AG08395 (cell line): ENCODE data around the gene SPECC1.
"Not testable (repeated sequence)": the region's sequence is repeated elsewhere in the genome, so short reads cannot be mapped to it uniquely, and the experiment has no call there.

Experiments
- DNase-seq: peaks from one replicate; pipeline ENCODE4 v3.0.0; 2012; ENCODE audit warnings: mixed read lengths, low spot score

SPECC1 gene

GRCh38 chr17:20010936-20011335, 1.8 kb downstream of the SPECC1 start:
- DNase-seq: no peak

DNA sequence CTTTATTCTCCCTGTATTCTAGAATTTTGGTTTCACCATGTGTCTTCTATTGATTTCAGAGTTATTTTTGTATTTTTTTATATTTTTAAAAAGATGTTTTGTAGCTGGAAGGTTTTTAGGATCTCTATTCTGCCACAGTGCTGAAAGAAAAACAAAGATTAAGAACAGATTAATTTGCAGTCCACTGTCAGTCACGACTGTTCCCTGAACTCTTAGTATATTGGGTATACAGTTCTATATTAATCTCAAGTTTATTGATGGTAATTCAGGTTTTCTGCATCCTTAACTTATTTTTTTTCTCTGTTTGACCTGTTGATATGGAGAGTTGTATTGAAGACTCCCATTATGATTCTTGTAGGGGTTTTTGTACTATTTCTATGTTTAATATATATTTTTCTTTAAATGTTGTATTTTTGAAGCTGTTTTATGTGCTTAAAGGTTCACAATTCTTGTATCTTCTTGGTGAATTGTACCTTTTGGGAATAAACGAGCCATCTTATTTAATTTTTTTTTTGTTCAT, 2.9 kb downstream of the SPECC1 start:
- no peak for DNase-seq

DNA sequence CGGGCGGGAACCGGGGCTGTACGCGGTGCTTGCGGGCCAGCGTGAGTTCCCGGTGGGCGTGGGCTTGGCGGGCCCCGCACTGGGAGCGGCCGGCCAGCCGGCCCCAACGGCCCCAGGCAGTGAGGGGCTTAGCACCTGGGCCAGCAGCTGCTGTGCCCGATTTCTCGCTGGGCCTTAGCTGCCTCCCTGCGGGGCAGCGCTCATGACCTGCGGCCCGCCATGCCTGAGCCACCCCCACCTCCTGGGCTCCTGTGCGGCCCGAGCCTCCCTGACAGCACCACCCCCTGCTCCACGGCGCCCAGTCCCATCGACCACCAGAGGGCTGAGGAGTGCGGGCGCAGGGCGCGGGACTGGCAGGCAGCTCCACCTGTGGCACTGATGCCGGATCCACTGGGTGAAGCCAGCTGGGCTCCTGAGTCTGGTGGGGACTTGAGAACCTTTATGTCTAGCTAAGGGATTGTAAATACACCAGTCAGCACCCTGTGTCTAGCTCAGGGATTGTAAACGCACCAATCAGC, 7.4 kb downstream of the SPECC1 start:
- DNase-seq: not testable (repeated sequence)

- no peak for DNase-seq
Observed at GRCh38 chr17:20022701-20023100, 13.5 kb downstream of the SPECC1 start.

- no peak for DNase-seq
Observed at GRCh38 chr17:20026960-20027359, 17.8 kb downstream of the SPECC1 start.

DNA sequence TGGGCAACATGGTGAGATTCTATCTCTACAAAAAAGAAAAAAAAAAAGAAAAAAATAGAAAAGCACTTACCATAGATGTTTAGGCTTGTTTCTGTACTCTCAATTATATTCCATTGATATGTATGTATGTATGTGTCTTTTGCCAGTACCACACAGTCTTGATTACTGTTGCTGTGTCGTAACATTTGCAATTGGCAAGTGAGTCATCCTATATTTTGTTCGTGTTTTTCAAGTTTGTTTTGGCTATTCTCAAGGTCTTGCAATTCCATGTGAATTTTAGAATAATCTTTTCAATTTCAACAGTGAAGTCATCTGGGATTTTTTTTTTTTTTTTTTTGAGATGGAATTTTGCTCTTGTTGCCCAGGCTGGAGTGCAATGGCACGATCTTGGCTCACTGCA, 19.3 kb downstream of the SPECC1 start:
- DNase-seq: no peak

- no peak for DNase-seq
Observed at GRCh38 chr17:20032636-20033035, 23.5 kb downstream of the SPECC1 start.

- no peak for DNase-seq
Observed at GRCh38 chr17:20033415-20033814, 24.3 kb downstream of the SPECC1 start.

- no peak for DNase-seq
Observed at GRCh38 chr17:20035501-20035900, 26.3 kb downstream of the SPECC1 start.

- DNase-seq: not testable (repeated sequence)
Observed at GRCh38 chr17:20037286-20037685, 28.1 kb downstream of the SPECC1 start.

GRCh38 chr17:20039037-20039436, 29.9 kb downstream of the SPECC1 start:
- no peak for DNase-seq

- DNase-seq: no peak
Observed at GRCh38 chr17:20040216-20040615, 31.1 kb downstream of the SPECC1 start.

DNA sequence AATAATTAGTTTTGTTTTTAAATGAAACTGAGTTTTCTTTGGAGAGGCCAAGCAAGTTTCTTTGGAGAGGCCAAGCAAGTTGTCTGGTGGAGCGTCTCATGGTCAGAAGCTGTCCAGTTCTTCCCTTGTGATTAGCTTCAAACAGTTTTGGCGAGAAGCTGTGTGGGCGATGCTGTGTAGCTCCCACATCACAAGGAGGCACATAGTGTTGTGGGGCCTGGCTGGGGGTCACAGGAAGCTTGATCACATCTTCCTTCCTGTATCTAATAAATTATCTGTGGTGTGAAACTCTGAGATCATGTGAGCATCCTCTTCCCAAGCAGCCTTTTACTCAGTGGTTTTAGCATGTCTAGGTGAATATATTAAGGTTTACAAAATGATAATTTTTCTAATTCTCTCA, 33.9 kb downstream of the SPECC1 start:
- DNase-seq: no peak

DNA sequence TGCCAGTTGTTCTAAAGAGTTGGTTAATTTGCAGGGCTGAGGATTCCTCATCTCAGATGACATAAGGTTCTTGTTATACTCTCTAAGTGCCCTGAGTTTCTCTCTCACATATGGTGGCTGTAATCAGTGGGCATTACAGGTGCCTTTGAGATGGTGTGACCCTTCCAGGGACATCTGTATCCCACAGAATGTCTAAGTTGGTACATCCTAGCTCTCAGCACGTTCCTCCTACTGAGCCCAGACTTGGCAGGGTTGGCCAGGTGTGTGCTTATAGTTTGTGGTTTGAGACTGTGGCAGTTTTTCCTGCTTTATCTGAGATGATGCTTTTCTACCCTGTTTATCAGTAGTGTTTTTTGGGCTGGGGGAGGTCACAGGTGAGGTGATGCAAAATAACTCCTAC, 36.3 kb downstream of the SPECC1 start:
- DNase-seq: no peak

GRCh38 chr17:20046629-20047028, 37.5 kb downstream of the SPECC1 start:
- DNase-seq: no peak

GRCh38 chr17:20051624-20052023, 42.5 kb downstream of the SPECC1 start:
- no peak for DNase-seq

GRCh38 chr17:20053361-20053964, 44.3 kb downstream of the SPECC1 start:
- DNase-seq: no peak

DNA sequence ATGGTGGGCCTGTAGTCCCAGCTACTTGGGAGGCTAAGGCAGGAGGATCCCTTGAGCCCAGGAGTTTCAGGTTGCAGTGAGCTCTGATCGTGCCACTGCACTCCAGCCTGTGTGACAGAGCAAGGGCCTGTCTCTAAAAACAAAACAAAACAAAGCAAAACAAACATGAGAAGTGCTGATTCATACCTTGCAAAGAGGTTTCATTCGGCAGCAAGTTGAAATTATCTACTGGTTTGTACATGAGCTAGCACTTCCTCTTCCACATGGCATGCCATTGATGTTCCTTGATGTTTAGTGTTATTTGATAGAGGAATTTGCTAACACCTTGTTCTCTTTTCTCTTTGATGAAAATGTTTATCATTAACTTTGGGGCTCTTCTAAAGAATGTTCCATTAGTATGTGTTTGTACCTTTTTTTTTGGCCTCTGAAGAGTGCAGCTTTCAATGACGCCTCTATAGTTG, 50.6 kb downstream of the SPECC1 start:
- DNase-seq: no peak

DNA sequence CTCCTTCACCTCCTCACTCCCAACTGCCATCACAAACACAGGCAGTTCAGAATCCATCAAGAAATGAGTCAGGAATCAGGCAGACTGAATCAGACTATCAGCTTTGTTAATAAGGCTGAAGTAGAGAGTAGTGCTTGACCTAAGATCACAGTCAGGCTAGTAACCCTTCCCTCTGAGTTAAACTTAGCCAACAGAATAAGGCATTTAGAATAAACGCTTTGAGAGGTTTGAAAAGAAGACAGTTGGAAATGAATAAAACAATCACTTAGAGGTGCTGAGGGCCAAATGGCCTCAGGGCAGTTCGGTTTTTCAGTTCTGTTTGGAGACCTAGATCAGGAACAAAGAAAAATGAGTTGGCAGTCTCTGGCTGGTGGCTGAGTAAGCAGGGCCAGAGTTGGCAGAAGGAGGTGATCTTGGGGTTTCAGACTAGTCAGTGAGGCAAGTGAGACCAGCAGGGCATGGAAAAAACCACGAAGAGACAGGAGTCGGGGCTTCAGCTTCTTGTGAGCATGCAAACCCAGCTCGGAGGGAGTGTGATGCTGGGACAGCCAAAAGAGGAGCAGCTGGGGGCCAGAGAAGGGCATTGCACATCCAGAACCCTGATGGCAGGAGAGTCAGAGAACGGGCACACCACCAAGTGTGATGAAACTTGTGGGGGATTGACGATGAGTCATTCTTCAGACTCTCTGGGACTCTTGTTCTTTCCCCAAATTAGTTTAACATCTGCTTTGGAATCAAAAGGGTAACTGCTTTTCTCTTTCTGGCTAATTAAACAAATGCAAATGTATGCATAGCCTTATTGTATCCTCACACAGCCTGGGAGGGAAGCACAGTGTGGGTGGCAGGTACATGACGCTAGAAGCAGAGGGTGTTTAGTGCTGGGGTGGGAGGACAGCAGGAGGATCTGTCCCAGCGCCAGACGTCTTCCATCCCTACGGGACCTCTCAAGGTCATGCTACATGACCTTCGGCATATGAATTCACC, 54.8 kb downstream of the SPECC1 start:
- DNase-seq: peak; percentile 91

- peak; percentile 78 for DNase-seq
Observed at GRCh38 chr17:20066253-20066652, 57.1 kb downstream of the SPECC1 start.

DNA sequence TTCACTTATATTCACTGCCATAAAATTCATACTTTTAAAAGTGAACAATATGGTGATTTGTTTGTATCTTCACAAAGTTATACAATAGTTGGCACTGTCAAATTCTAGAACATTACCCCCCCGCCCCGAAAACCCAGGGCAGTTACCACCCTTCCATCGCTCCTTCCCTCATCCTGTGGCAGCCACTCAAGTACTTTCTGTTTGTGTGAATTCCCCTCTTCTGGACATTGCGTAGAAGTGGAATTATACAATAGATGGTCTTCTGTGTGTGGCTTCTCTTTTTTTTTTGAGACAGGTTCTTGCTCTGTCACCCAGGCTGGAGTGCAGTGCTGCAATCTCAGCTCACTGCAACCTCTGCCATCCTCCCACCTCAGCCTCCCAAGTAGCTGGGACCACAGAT, 58.6 kb downstream of the SPECC1 start:
- DNase-seq: no peak

- no peak for DNase-seq
Observed at GRCh38 chr17:20068445-20068844, 59.3 kb downstream of the SPECC1 start.
